Endothelial cell of umbilical vein (primary cell): Measurements from ENCODE around the gene GCAT. TPM values are rescaled to one million over a fixed set of nuclear protein-coding genes. Genes with fewer than 3 reads are reported as not detected.
A peak's percentile ranks its signal among the peaks of the same experiment; 100 is the strongest.

Experiments used
- BruUV-seq: library from RNA; stranded (reverse); fragments of 400-500 nt; replicated peaks from 2 replicates; lab custom pipeline; 2021; lab: Mats Ljungman, UMichigan
- CTCF ChIA-PET: fragments of 300-600, 350-600 bp; sonication (Branson Sonifier 250); formaldehyde crosslinking; loops from one replicate; lab custom pipeline; 2021; ENCODE audit warnings: antibody characterized with exemption, inconsistent platforms; lab: Charles Lee
- POLR2A ChIA-PET: fragments of 300-600, 350-600 bp; sonication (Branson Sonifier 250); formaldehyde crosslinking; loops from one replicate; lab custom pipeline; 2021; ENCODE audit warnings: antibody characterized with exemption, inconsistent platforms; lab: Charles Lee
- DNase-seq: peaks from one replicate; pipeline ENCODE4 v3.0.0-alpha.2; 2011; ENCODE audit warnings: low read depth, low spot score
- FAIRE-seq: peaks from 2 replicates; lab custom pipeline; 2011; peaks lifted over from hg19 to GRCh38; lab: Jason Lieb, UNC
- H2AFZ ChIP-seq: 2 replicates; pipeline ENCODE4 v1.6.0; 2012; ENCODE audit warnings: low read depth, low read length, control low read depth, inconsistent platforms
- H3K27ac ChIP-seq: 2 replicates; pipeline ENCODE4 v1.5.1; 2011; ENCODE audit warnings: low read depth, mild to moderate bottlenecking, control low read depth, low read length, moderate library complexity; ENCODE audit not compliant: insufficient read depth
- H3K27me3 ChIP-seq, 2 experiments: 2 replicates each; pipeline versions ENCODE4 v1.6.0 to v1.6.1; 2011; ENCODE audit warnings: low read length in 2 of 2, mixed read lengths in 1 of 2; ENCODE audit not compliant: control insufficient read depth in 2 of 2, insufficient read depth in 2 of 2
- H3K36me3 ChIP-seq, 2 experiments: 2 replicates in 1 of 2; 3 replicates in 1 of 2; pipeline ENCODE4 v1.5.1; 2011; ENCODE audit warnings: low read length in 2 of 2, mild to moderate bottlenecking in 1 of 2, moderate library complexity in 1 of 2; ENCODE audit not compliant: control insufficient read depth in 2 of 2, insufficient read depth in 2 of 2; ENCODE audit errors: extremely low read depth in 1 of 2
- H3K4me1 ChIP-seq: 3 replicates; pipeline ENCODE4 v1.5.1; 2011; ENCODE audit warnings: mild to moderate bottlenecking, low read length; ENCODE audit not compliant: control insufficient read depth, insufficient read depth; ENCODE audit errors: extremely low read depth
- H3K4me2 ChIP-seq: 2 replicates; pipeline ENCODE4 v1.6.1; 2011; ENCODE audit warnings: low read length, control low read depth, mixed read lengths; ENCODE audit not compliant: insufficient read depth
- H3K4me3 ChIP-seq, 3 experiments: fragments of 200-600 bp in 1 of 3; sonication (generic), shearing (Covaris generic) in 1 of 3; replicated peaks in 1 of 3; 2 replicates each; pipeline ENCODE4 v1.5.1; 2011 to 2016; ENCODE audit warnings: control low read depth in 3 of 3, low read length in 3 of 3, mild to moderate bottlenecking in 2 of 3, inconsistent platforms in 1 of 3, low read depth in 1 of 3, moderate library complexity in 1 of 3; ENCODE audit not compliant: insufficient read depth in 1 of 3
- H3K79me2 ChIP-seq: 2 replicates; pipeline ENCODE4 v1.6.0; 2012; ENCODE audit warnings: low read length, inconsistent platforms; ENCODE audit not compliant: control insufficient read depth, insufficient read depth
- H3K9ac ChIP-seq: replicated peaks from 2 replicates; pipeline ENCODE3; 2011; ENCODE audit warnings: low read length, control low read depth; ENCODE audit not compliant: insufficient read depth; ENCODE audit errors: extremely low read depth
- H3K9me1 ChIP-seq: replicated peaks from 3 replicates; pipeline ENCODE4 v1.6.0; 2011; ENCODE audit warnings: mild to moderate bottlenecking, low read length; ENCODE audit not compliant: control insufficient read depth, insufficient read depth; ENCODE audit errors: extremely low read depth
- H3K9me3 ChIP-seq: replicated peaks from 2 replicates; pipeline ENCODE4 v1.5.1; 2012; ENCODE audit warnings: low read length, inconsistent platforms; ENCODE audit not compliant: control insufficient read depth, insufficient read depth
- H4K20me1 ChIP-seq: replicated peaks from 2 replicates; pipeline ENCODE3; 2011; ENCODE audit warnings: mild to moderate bottlenecking, low read length; ENCODE audit not compliant: control insufficient read depth, insufficient read depth; ENCODE audit errors: extremely low read depth
- CTCF ChIP-seq, 2 donors: IDR thresholded peaks; 1 replicate in 1 of 2; 2 replicates in 1 of 2; pipeline ENCODE4 v1.5.1; 2011; ENCODE audit warnings: low read length in 2 of 2, mild to moderate bottlenecking in 2 of 2, moderate library complexity in 2 of 2, control low read depth in 1 of 2, inconsistent platforms in 1 of 2, low read depth in 1 of 2; ENCODE audit not compliant: insufficient read depth in 1 of 2; ENCODE audit errors: extremely low read depth in 1 of 2
- FOS ChIP-seq: IDR thresholded peaks from 2 replicates; pipeline ENCODE4 v1.6.1; 2011; ENCODE audit warnings: mild to moderate bottlenecking, low read length, moderate library complexity, borderline replicate concordance; ENCODE audit not compliant: insufficient read depth
- GATA2 ChIP-seq: IDR thresholded peaks from 2 replicates; pipeline ENCODE4 v1.7.0; 2011; ENCODE audit warnings: low read depth, mild to moderate bottlenecking, moderate library complexity, mixed read lengths, low read length; ENCODE audit not compliant: insufficient read length, insufficient read depth
- JUN ChIP-seq: IDR thresholded peaks from 2 replicates; pipeline ENCODE4 v1.6.1; 2011; ENCODE audit warnings: borderline replicate concordance, low read depth; ENCODE audit not compliant: insufficient read length, insufficient read depth
- MYC ChIP-seq: IDR thresholded peaks from one replicate; pipeline ENCODE4 v1.6.1; 2011; ENCODE audit warnings: mild to moderate bottlenecking, low read depth, low read length
- POLR2A ChIP-seq: IDR thresholded peaks from 2 replicates; pipeline ENCODE4 v1.6.1; 2012; ENCODE audit warnings: low read depth, mild to moderate bottlenecking, control low read depth, low read length
- POLR2AphosphoS5 ChIP-seq: IDR thresholded peaks from 2 replicates; pipeline ENCODE4 v1.6.1; 2012; ENCODE audit warnings: low read depth, mild to moderate bottlenecking, control low read depth, low read length, moderate library complexity; ENCODE audit not compliant: insufficient read depth
- dilution Hi-C: fragments of 300-500 bp; cut with MboI; formaldehyde crosslinking; loops from one replicate; pipeline ENCODE4 v1.15.0; 2019; ENCODE audit warnings: low sequenced_read_pairs; ENCODE audit not compliant: extremely low pct_ligation_motif_present
- intact Hi-C: fragments of 100-400 bp; cut with micrococcal nuclease; formaldehyde crosslinking; loops from one replicate; pipeline ENCODE4 v1.10.0; 2022
- polyA plus RNA-seq, 4 experiments: library from polyadenylated mRNA; depleted of rRNA in 3 of 4; stranded (reverse) in 3 of 4; unstranded in 1 of 4; fragments of >200 nt; gene quantifications; 2 replicates each; pipeline versions ENCODE4 v1.2.1 to v1.2.3, GENCODE V29; 2011 to 2012; ENCODE audit warnings: missing spikeins in 1 of 4
- total RNA-seq: library from RNA; stranded (reverse); gene quantifications from 2 replicates; pipeline ENCODE4 v1.2.3, GENCODE V29; 2021

GCAT gene
- total and polyA plus RNA-seq, 2 donors (not counting 3 experiments of a cell fraction or from before 2014, with no cell fraction given): 19.7 TPM

- intact Hi-C loops: no loop called here
- H3K9ac ChIP-seq: no peak overlapping the region
- no peaks in the 10 kb centered on the region for H3K9me3 ChIP-seq
- H3K4me2 ChIP-seq: no peak overlapping the region
- POLR2A ChIA-PET: interaction anchor here (0.6 kb wide), 2 partner anchors 10 to 168 kb away, joined by 3 read pairs; no protein-coding TSS in a partner anchor
- H3K4me1 ChIP-seq: peaks cover 17% of the 10 kb centered on the region
- H2AFZ ChIP-seq: no peak overlapping the region
- no TSS peak for BruUV-seq
- H3K27ac ChIP-seq: peak overlapping the region; percentile 10
- TF ChIP-seq FOS (no peak), JUN (no peak), GATA2 (no peak), CTCF (IDR thresholded peaks at IDR 0.05; ENCODE audit: extremely low read depth in 1 of 2, insufficient read depth in 1 of 2, low read depth in 1 of 2, low read length in 2 of 2) (no peak), POLR2A (no peak), POLR2AphosphoS5 (peak; percentile 59), MYC (no peak)
- DNase-seq (no peak), FAIRE-seq (peak; percentile 40)
- dilution Hi-C loops: no loop called here
- H3K27me3 ChIP-seq: no peaks in the 10 kb centered on the region
- H3K9me1 ChIP-seq: no peaks in the 10 kb centered on the region
- no peaks in the 10 kb centered on the region for H4K20me1 ChIP-seq
- H3K79me2 ChIP-seq: peaks cover 10% of the 10 kb centered on the region
- peaks cover 20 to 64% of the 10 kb centered on the region in 2 experiments for H3K36me3 ChIP-seq
- H3K4me3 ChIP-seq: no peak overlapping the region
- CTCF ChIA-PET: interaction anchor here (1.5 to 2.4 kb wide), 3 partner anchors 11 to 116 kb away, joined by 4 to 6 read pairs (median 5); no protein-coding TSS in a partner anchor
Observed at GRCh38 chr22:37758694-37759093, 49.0 kb upstream of the GCAT start.
